Activated effector memory CD4-positive, alpha-beta T cell treated with anti-CD3 and anti-CD28 coated beads, Interleukin-2, amount 50 U/mL, for 16 hours (primary cell): ENCODE data around the gene ANKEF1.
A peak's percentile ranks its signal among the peaks of the same experiment; 100 is the strongest.
"Not testable (repeated sequence)": the region's sequence is repeated elsewhere in the genome, so short reads cannot be mapped to it uniquely, and the experiment has no call there.

ENCODE experiments used
- DNase-seq: peaks from one replicate; pipeline ENCODE4 v3.0.0-alpha.2; 2020

The ANKEF1 gene

DNA sequence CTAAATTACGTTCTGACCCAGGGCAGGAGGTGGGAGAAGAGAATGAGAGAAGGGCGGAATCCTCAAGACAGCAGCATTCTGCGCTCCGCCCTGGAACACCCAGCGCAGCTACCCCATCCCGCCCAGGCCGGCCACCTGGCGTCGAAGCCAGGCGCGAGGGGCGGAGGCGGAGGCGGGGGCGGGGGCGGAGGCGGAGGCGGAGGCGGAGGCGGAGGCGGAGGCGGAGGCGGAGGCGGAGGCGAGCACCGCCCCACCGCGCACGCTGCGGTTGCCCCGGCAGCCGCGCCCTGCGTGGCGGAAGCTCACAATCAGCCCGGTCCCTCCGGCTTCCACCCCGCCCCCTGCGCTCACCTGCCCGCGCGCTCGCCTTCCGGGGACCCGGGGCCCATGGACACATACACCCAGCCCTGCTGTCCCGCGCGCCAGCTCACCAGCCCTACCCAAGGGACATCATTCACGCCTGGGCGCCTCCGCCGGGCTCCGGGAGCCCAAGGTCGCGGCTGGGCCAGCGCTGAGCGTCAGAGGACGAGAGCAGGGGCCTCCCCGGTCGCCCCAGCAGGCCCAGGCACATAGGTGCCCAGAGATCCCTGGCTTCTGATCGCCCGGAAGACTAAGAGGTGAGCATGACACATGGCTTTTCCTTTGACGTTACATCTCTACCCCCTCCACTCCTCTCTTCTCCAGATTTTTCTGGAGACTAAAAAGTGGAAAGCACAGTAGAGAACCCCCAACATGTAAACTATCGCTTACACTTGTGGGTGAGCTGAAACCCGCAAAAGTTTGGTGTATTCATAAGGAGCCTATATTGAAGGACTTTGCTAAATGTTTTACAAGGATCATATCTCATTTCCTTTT, at the start of gene ANKEF1:
Gene ANKEF1, plus strand, starts transcription at position 271 of the 855 bp plus-strand sequence. CDS start 3,315 bp downstream, outside the sequence.
- DNase-seq = peak; percentile 92

- DNase-seq = no peak
Observed at GRCh38 chr20:9985281-9985680, 49.5 kb upstream of the ANKEF1 start.

- no peak for DNase-seq
Observed at GRCh38 chr20:9985773-9986172, 49.0 kb upstream of the ANKEF1 start.

- no peak for DNase-seq
Observed at GRCh38 chr20:9989066-9989724, 45.6 kb upstream of the ANKEF1 start.

DNA sequence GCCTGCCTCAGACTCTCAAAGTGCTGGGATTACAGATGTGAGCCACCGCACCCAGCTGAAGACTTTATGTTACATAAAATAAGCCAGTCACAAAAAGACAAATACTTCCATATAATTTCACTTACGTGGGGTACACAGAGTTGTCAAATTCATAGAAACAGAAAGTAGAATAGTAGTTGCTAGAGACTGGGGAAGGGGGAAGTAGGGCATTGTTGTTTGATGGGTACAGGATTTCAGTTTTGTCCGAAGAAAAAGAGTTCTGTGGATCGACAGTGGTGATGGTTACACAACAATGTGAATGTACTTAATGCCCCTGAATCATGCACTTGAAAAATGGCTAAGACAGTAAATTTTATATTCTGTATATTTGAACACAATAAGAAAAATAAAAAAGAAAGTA, 41.6 kb upstream of the ANKEF1 start:
- no peak for DNase-seq

DNA sequence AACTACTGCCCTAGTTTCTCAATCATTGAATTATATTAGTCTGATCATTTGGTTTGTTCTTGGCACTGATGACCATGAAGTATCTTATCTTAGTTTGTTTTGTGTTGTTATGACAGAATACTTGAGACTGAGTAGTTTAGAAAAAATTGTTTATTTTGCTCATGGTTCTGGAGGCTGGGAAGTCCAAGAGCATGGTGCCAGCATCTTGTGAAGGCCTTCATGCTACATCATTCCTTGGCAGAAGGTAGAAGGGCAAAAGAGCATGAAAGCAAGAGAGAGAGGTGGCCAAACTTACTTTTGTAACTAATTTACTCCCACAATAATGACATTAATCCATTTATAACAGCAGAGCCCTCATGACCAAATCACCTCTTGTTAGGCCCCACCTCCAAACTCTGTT, 40.1 kb upstream of the ANKEF1 start:
- no peak for DNase-seq

GRCh38 chr20:9995510-9996272, 39.1 kb upstream of the ANKEF1 start:
- no peak for DNase-seq

DNA sequence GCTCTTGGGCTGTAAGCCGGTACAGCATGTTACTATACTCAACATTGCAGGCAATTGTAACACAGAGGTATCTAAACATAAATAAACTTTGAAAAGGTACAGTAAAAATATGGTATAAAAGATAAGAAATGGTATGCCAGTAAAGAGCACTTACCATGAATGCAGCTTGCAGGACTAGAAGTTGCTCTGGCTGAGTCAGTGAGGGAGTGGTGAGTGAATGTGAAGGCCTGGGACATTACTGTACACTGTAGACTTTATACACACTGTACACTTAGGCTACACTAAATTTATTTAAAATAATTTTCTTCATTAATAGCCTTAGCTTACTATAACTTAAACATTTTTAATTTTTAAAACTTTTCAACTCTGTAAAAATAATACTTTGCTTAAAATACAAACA, 37.8 kb upstream of the ANKEF1 start:
- no peak for DNase-seq

- no peak for DNase-seq
Observed at GRCh38 chr20:9999645-10000044, 35.1 kb upstream of the ANKEF1 start.

- no peak for DNase-seq
Observed at GRCh38 chr20:10002866-10003265, 31.9 kb upstream of the ANKEF1 start.

DNA sequence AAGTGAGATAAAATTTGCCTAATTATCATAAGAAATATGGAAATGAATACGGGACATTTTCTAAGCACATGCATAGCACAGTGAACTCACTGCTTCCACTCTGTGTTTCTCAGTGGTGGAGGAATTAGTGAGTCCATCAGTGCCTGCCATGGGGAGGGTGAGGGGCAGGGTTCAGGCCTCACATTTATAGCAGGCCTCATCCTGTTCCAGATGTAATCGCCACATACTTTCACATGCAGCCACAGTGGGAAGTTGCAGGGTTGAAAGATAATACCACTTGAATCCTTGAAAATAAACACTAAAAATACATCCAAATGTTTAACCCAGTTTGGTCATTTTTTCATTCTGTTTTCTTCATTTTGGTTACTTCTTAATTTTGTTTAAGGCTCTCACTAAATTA, 29.9 kb upstream of the ANKEF1 start:
- no peak for DNase-seq

- DNase-seq = no peak
Observed at GRCh38 chr20:10005885-10006284, 28.9 kb upstream of the ANKEF1 start.

DNA sequence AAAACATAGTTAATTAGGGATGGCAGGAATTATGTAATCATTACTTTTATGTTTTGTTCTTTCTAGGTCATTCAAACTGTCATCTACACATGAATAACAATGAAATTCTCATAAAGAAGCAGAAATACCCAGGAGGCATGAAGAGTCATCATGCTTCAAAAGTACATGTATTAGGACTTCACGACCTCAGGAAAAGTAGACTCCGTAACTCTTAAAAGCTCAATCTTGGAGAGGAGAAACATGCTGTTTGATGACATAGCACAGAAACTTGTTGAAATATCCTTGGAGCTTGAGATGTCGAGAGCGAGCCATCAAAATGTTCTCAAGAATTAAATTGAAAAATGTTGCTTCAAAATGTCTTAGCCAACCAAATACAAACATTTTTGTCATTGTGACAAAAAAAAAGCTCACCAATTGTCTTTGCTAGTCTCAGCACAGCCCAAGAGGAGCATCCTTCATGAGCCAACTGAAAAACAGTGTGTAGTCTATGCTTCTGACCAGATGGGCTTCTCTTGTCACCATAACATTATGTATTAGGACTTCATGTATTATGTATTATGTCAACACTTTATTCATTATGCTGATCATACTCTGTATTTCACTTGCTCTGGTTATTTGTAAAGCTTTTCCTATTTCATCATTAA, 28.2 kb upstream of the ANKEF1 start:
- no peak for DNase-seq

GRCh38 chr20:10007158-10007557, 27.6 kb upstream of the ANKEF1 start:
- no peak for DNase-seq

DNA sequence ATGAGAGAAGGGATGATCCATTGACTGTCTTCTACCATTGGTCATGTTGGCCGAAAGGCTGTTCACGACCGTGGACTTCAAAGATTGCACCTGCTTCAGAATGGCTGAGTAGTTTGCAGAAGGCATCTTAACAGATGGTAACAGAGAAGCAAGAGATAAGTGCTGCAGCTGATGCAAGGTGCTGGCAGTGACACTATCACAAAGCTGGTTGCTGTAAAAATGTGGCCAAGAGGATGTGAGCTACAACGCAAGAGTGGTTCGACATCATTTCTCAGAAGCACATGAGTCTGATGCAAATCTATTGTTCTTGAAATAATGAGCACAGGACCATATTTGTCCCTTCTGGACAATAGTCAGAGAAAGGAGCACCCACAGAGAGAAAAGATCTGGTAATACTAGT, 27.0 kb upstream of the ANKEF1 start:
- no peak for DNase-seq

GRCh38 chr20:10012464-10012863, 22.3 kb upstream of the ANKEF1 start:
- DNase-seq = no peak

- no peak for DNase-seq
Observed at GRCh38 chr20:10014431-10014830, 20.4 kb upstream of the ANKEF1 start.

DNA sequence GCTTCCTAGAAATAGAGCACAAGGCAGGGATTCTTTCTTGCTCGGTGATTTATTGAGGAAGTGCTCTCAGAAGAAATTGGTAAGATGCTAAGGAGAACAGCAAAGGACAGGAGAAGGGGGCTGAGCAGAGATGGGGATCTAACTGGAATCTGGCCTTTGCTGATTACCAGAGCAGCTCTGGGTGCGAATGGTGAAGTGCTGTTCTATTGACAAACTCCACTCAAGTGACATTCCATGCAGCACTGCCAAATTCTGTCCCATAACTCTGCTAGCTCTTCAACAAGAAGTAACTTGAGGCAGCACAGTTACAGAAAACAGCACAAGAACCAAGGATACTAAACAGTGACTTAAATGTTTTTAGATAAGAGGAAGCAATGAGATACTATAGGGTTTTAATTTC, 13.8 kb upstream of the ANKEF1 start:
- DNase-seq = no peak

- DNase-seq = no peak
Observed at GRCh38 chr20:10022625-10023024, 12.2 kb upstream of the ANKEF1 start.

- no peak for DNase-seq
Observed at GRCh38 chr20:10023911-10024310, 10.9 kb upstream of the ANKEF1 start.

GRCh38 chr20:10031451-10032215, 3.2 kb upstream of the ANKEF1 start:
- not testable (repeated sequence) for DNase-seq

GRCh38 chr20:10032269-10032668, 2.5 kb upstream of the ANKEF1 start:
- DNase-seq = not testable (repeated sequence)
